PC-3 (cell line): ENCODE results near the gene SRGAP2. TPM values are rescaled to one million over a fixed set of nuclear protein-coding genes. Genes with fewer than 3 reads are reported as not detected.
"Not testable (repeated sequence)": the region's sequence is repeated elsewhere in the genome, so short reads cannot be mapped to it uniquely, and the experiment has no call there.

ENCODE experiments used
- ATAC-seq: fragments of 200-7000 bp; cut with Tn5 transposase; 2 replicates; pipeline ENCODE4 v1.9.1; 2020; ENCODE audit warnings: mild to moderate bottlenecking, moderate library complexity
- Bru-seq: library from RNA; stranded (reverse); fragments of 400-500 nt; gene quantifications from one replicate; lab custom pipeline; 2021; lab: Mats Ljungman, UMichigan
- BruChase-seq, 2 experiments: library from RNA; stranded (reverse); fragments of 400-500 nt; gene quantifications; one replicate each; lab custom pipeline; 2021; lab: Mats Ljungman, UMichigan
- BruUV-seq: library from RNA; stranded (reverse); fragments of 400-500 nt; replicated peaks from 2 replicates; lab custom pipeline; 2021; lab: Mats Ljungman, UMichigan
- CTCF ChIA-PET: fragments of 300-600 bp; sonication (Branson Sonifier 250); formaldehyde crosslinking; loops from one replicate; lab custom pipeline; 2022; ENCODE audit warnings: antibody characterized with exemption; lab: Charles Lee
- POLR2A ChIA-PET: fragments of 300-600 bp; sonication (Branson Sonifier 250); formaldehyde crosslinking; loops from one replicate; lab custom pipeline; 2022; ENCODE audit warnings: antibody characterized with exemption; ENCODE audit not compliant: unreplicated experiment; lab: Charles Lee
- DNase-seq: peaks from one replicate; pipeline ENCODE4 v3.0.0-alpha.2; 2015
- H2AFZ ChIP-seq: fragments of 300-600 bp; sonication (generic); 2 replicates; pipeline ENCODE4 v1.6.0; 2016; ENCODE audit warnings: antibody characterized with exemption, low read length
- H3F3A ChIP-seq: fragments of 300-600 bp; sonication (generic); one replicate; pipeline ENCODE4 v1.6.0; 2017; ENCODE audit warnings: antibody characterized with exemption, low read length, control low read depth, mild to moderate bottlenecking; ENCODE audit not compliant: unreplicated experiment
- H3K27ac ChIP-seq: fragments of 300-600 bp; sonication (generic); 2 replicates; pipeline ENCODE4 v1.5.1; 2016; ENCODE audit warnings: mild to moderate bottlenecking, low read length
- H3K27me3 ChIP-seq: fragments of 300-600 bp; sonication (generic); 2 replicates; pipeline ENCODE4 v1.6.1; 2016; ENCODE audit warnings: low read length, mixed read lengths
- H3K36me3 ChIP-seq: fragments of 300-600 bp; sonication (generic); 2 replicates; pipeline ENCODE4 v1.6.1; 2016; ENCODE audit warnings: low read depth, mixed run types, low read length, mixed read lengths
- H3K4me1 ChIP-seq: fragments of 300-600 bp; sonication (generic); 2 replicates; pipeline ENCODE4 v1.5.1; 2016; ENCODE audit warnings: low read length; ENCODE audit not compliant: insufficient read depth
- H3K4me2 ChIP-seq: fragments of 300-600 bp; sonication (generic); 2 replicates; pipeline ENCODE4 v1.6.0; 2016; ENCODE audit warnings: low read length
- H3K4me3 ChIP-seq: fragments of 300-600 bp; sonication (generic); 2 replicates; pipeline ENCODE4 v1.5.1; 2016; ENCODE audit warnings: mild to moderate bottlenecking, low read length, mixed read lengths
- H3K79me2 ChIP-seq: fragments of 300-600 bp; sonication (generic); 2 replicates; pipeline ENCODE4 v1.6.1; 2017; ENCODE audit warnings: low read length, mixed read lengths
- H3K9ac ChIP-seq: fragments of 300-600 bp; sonication (generic); 2 replicates; pipeline ENCODE4 v1.6.0; 2016; ENCODE audit warnings: mild to moderate bottlenecking, low read length
- H3K9me2 ChIP-seq: fragments of 300-600 bp; sonication (generic); replicated peaks from 2 replicates; pipeline ENCODE4 v1.6.1; 2016; ENCODE audit warnings: mixed run types, low read length, mixed read lengths
- H3K9me3 ChIP-seq: fragments of 300-600 bp; sonication (generic); 2 replicates; pipeline ENCODE4 v1.6.1; 2016; ENCODE audit warnings: low read length, mixed read lengths
- H4K20me1 ChIP-seq: fragments of 300-600 bp; sonication (generic); 2 replicates; pipeline ENCODE4 v1.6.1; 2016; ENCODE audit warnings: low read length, mixed read lengths
- intact Hi-C: fragments of 100-400 bp; cut with micrococcal nuclease; formaldehyde crosslinking; loops from 2 replicates; pipeline ENCODE4 v1.9.0; 2023
- long read RNA-seq: library from polyadenylated mRNA; unstranded; transcript quantifications from one replicate; pipeline ENCODE4 v2.0.0, GENCODE V29; 2021; ENCODE audit not compliant: unreplicated experiment
- total RNA-seq: library from RNA; depleted of rRNA; stranded (reverse); fragments of >200 nt; gene quantifications from 2 replicates; pipeline ENCODE4 v1.2.3, GENCODE V29; 2014; rRNA removed

Gene SRGAP2
- total RNA-seq (69.1 and 79.5 TPM in 2 replicates), Bru-seq, nascent RNA (percentile 78 among the genes with signal in this experiment), BruChase-seq, experiment 1, labeled RNA remaining after a 6-hour chase (percentile 70 among the genes with signal in this experiment), BruChase-seq, experiment 2, labeled RNA remaining after a 2-hour chase (percentile 66 among the genes with signal in this experiment)
- long read RNA-seq, partial matches to known transcripts, result 3 of 25 reads
- long read RNA-seq, other reads (novel, unspliced or antisense), result 20 of 25 reads

- intact Hi-C loops, CTCF ChIA-PET, H3K27ac ChIP-seq, H3F3A ChIP-seq, H3K4me1 ChIP-seq, H3K9me2 ChIP-seq, H3K9me3 ChIP-seq, H4K20me1 ChIP-seq, H3K27me3 ChIP-seq, POLR2A ChIA-PET, H3K79me2 ChIP-seq, H3K36me3 ChIP-seq: not testable (repeated sequence)
- peak; percentile 67 for DNase-seq
- BruUV-seq, result TSS peak; percentile 76
- Histone ChIP-seq H2AFZ (0 out of 2 replicates have a peak within 1 kb of the TSS, but pooled peaks have one; percentile 54), H3K4me3 (peak within 1 kb of the TSS; percentile 64), H3K4me2 (peak within 1 kb of the TSS; percentile 63), H3K9ac (0 out of 2 replicates have a peak within 1 kb of the TSS, but pooled peaks have one; percentile 27)
- peak; percentile 59 for ATAC-seq
These were observed at the start of gene SRGAP2 for GRCh38 chr1:206203364-206204158. Gene SRGAP2, plus strand, starts transcription at chr1:206203541. Its CDS starts 2,430 bp downstream, at chr1:206205971.

GRCh38 chr1:206167350-206168029 is 35.9 kb upstream of the SRGAP2 start:
- H3K4me2 ChIP-seq, H3K36me3 ChIP-seq, H3F3A ChIP-seq, H3K4me1 ChIP-seq, H3K4me3 ChIP-seq, BruUV-seq, H3K9me3 ChIP-seq, H2AFZ ChIP-seq, H3K79me2 ChIP-seq, DNase-seq, H3K9ac ChIP-seq, H4K20me1 ChIP-seq, intact Hi-C loops, CTCF ChIA-PET, POLR2A ChIA-PET, H3K27me3 ChIP-seq, H3K27ac ChIP-seq, H3K9me2 ChIP-seq: not testable (repeated sequence)
- peak; percentile 91 for ATAC-seq

GRCh38 chr1:206169794-206170193 is 33.5 kb upstream of the SRGAP2 start:
- H3K9ac ChIP-seq, DNase-seq, BruUV-seq, H3F3A ChIP-seq, H3K4me1 ChIP-seq, H2AFZ ChIP-seq, H3K27me3 ChIP-seq, CTCF ChIA-PET, POLR2A ChIA-PET, intact Hi-C loops, H3K4me2 ChIP-seq, H4K20me1 ChIP-seq, H3K9me3 ChIP-seq, H3K79me2 ChIP-seq, H3K36me3 ChIP-seq, H3K4me3 ChIP-seq, ATAC-seq, H3K9me2 ChIP-seq, H3K27ac ChIP-seq: not testable (repeated sequence)

- DNase-seq, H3K4me2 ChIP-seq, H3K9ac ChIP-seq, H3K4me3 ChIP-seq, H3K9me3 ChIP-seq, BruUV-seq, intact Hi-C loops, CTCF ChIA-PET, H3K79me2 ChIP-seq, H3K27ac ChIP-seq, H3F3A ChIP-seq, H2AFZ ChIP-seq, H3K36me3 ChIP-seq, POLR2A ChIA-PET, H4K20me1 ChIP-seq, H3K9me2 ChIP-seq, ATAC-seq, H3K27me3 ChIP-seq: not testable (repeated sequence)
- peaks cover 17% of the 10 kb centered on the region for H3K4me1 ChIP-seq
These were observed 30.1 kb upstream of the SRGAP2 start for GRCh38 chr1:206173110-206173719.
